HUES48 (cell line): ENCODE results near the gene PLEKHA7.

ENCODE experiments used
- H3K27ac ChIP-seq: one replicate; pipeline ENCODE4 v1.7.0; 2013; ENCODE audit warnings: low read depth, low read length, inconsistent platforms
- H3K27me3 ChIP-seq: 2 replicates; pipeline ENCODE4 v1.6.1; 2013; ENCODE audit warnings: mild to moderate bottlenecking, low read length; ENCODE audit not compliant: control insufficient read depth, insufficient read depth
- H3K36me3 ChIP-seq: 2 replicates; pipeline ENCODE4 v1.6.1; 2013; ENCODE audit warnings: low read length; ENCODE audit not compliant: control insufficient read depth, insufficient read depth
- H3K4me1 ChIP-seq: 2 replicates; pipeline ENCODE4 v1.6.1; 2013; ENCODE audit warnings: mild to moderate bottlenecking, low read length; ENCODE audit not compliant: control insufficient read depth, insufficient read depth
- H3K4me3 ChIP-seq: 2 replicates; pipeline ENCODE4 v1.5.1; 2013; ENCODE audit warnings: mild to moderate bottlenecking, low read depth, low read length
- H3K9ac ChIP-seq: 2 replicates; pipeline ENCODE4 v1.6.1; 2013; ENCODE audit warnings: mild to moderate bottlenecking, low read depth, low read length, moderate library complexity
- H3K9me3 ChIP-seq: 2 replicates; pipeline ENCODE4 v1.6.1; 2013; ENCODE audit warnings: low read length; ENCODE audit not compliant: control insufficient read depth, insufficient read depth

PLEKHA7 gene

DNA sequence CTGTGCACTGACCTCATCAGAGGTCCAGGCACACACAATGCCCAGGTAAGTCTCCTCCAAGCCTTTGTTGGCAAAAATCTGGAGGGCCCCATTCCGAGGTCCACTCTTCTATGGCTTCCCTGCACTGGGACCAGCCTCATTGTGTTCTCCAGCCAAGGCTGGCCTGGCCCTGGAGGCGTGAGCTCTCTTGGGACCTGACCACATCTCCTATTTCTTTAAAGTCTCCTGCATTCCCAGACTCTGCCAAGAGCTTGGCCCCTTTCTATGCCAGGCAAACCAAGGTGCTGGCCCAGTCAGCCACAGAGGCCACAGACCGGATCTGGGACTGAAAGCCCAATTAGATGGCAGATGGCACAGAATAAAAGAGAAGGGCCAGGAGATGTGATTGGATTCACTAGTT, 220.7 kb downstream of the PLEKHA7 start:
- no peak overlapping the region for H3K4me3 ChIP-seq
- peaks cover 39% of the 10 kb centered on the region for H3K36me3 ChIP-seq
- no peaks in the 10 kb centered on the region for H3K4me1 ChIP-seq
- H3K27ac ChIP-seq: no peak overlapping the region
- H3K9me3 ChIP-seq: no peaks in the 10 kb centered on the region
- H3K27me3 ChIP-seq: no peaks in the 10 kb centered on the region
- H3K9ac ChIP-seq: no peak overlapping the region

DNA sequence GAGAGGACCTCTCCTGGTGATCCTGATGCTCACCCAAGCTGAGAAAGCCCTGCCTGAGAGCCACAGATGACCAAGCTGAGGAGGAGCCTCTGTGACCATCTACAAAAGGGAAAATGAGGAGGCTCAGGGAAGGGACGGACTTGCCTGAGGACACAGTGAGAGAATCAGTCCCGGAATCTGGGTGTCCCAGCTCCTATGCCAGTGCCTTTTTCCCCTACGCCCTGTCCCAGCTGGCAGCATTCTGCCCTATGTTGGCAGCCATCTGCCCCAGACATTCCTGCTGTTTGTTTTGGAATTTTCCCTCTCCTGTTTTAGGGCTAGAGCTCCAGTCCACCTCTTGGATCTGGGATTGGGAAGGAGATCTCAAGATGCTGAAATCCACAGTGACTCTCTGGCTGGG, 221.2 kb downstream of the PLEKHA7 start:
- no peak overlapping the region for H3K27ac ChIP-seq
- no peak overlapping the region for H3K4me3 ChIP-seq
- no peaks in the 10 kb centered on the region for H3K9me3 ChIP-seq
- H3K27me3 ChIP-seq: no peaks in the 10 kb centered on the region
- no peaks in the 10 kb centered on the region for H3K4me1 ChIP-seq
- peaks cover 38% of the 10 kb centered on the region for H3K36me3 ChIP-seq
- no peak overlapping the region for H3K9ac ChIP-seq

DNA sequence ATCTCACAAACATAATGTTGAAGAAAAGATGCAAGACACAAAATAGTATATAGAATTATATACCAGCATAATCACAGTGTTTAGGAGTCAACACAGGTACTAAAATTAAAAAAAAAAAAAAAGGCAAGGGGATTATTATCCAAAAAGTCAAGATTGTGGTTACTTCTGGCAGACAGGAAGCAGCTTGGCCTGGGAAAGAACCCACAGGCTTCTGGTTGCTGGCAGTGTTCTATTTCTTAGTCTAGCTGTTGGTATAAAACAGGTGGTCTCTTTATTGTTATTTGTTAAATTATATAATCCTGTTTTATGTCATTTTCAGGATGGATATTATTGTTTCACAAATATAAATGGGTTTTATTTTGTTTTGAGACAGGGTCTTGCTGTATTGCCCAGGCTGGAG, 221.8 kb downstream of the PLEKHA7 start:
- no peak overlapping the region for H3K9ac ChIP-seq
- H3K4me3 ChIP-seq: no peak overlapping the region
- H3K9me3 ChIP-seq: no peaks in the 10 kb centered on the region
- peaks cover 36% of the 10 kb centered on the region for H3K36me3 ChIP-seq
- no peaks in the 10 kb centered on the region for H3K4me1 ChIP-seq
- no peak overlapping the region for H3K27ac ChIP-seq
- H3K27me3 ChIP-seq: no peaks in the 10 kb centered on the region

- Histone ChIP-seq H3K4me3 (no peak overlapping the region), H3K4me1 (no peaks in the 10 kb centered on the region), H3K9ac (no peak overlapping the region), H3K36me3 (peaks cover 36% of the 10 kb centered on the region), H3K9me3 (no peaks in the 10 kb centered on the region), H3K27me3 (no peaks in the 10 kb centered on the region), H3K27ac (no peak overlapping the region)
Measured at GRCh38 chr11:16791191-16791961, 222.8 kb downstream of the PLEKHA7 start.

DNA sequence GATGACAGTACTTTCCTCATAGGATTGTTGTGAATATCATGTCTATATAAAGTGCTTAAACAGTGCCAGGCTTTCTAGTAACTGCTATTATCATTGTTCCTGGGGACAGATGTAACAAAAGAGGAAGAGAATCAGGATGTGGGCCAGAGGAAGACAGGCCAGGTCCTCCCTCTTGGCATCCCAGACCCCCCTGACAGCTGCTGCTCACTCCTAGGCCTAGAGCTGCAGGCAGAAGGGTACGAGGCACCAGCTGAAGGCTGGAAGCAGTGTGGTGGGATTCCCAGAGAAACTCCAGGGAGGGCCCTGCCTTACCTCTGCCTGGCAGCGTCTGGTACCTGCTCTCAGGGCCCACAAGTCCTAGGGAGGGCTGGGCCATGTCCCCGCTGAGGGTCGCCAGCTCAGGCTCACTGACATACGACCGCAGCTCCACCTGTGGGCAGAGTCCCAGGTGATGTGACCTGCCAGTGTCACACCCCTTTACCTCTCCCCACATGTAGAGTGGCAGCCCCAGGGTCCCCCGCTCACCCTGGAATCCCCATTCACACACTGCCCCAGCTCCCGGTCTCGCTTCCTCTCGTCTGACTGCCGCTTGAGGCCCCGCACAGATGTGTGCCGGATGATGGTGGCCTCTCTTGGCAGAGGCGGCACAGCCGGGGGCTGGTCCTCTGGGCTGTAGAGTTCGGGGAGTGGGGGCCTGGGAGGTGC, 223.6 kb downstream of the PLEKHA7 start:
- H3K9me3 ChIP-seq: no peaks in the 10 kb centered on the region
- peaks cover 36% of the 10 kb centered on the region for H3K36me3 ChIP-seq
- H3K4me1 ChIP-seq: no peaks in the 10 kb centered on the region
- no peak overlapping the region for H3K9ac ChIP-seq
- H3K4me3 ChIP-seq: no peak overlapping the region
- no peaks in the 10 kb centered on the region for H3K27me3 ChIP-seq
- no peak overlapping the region for H3K27ac ChIP-seq

DNA sequence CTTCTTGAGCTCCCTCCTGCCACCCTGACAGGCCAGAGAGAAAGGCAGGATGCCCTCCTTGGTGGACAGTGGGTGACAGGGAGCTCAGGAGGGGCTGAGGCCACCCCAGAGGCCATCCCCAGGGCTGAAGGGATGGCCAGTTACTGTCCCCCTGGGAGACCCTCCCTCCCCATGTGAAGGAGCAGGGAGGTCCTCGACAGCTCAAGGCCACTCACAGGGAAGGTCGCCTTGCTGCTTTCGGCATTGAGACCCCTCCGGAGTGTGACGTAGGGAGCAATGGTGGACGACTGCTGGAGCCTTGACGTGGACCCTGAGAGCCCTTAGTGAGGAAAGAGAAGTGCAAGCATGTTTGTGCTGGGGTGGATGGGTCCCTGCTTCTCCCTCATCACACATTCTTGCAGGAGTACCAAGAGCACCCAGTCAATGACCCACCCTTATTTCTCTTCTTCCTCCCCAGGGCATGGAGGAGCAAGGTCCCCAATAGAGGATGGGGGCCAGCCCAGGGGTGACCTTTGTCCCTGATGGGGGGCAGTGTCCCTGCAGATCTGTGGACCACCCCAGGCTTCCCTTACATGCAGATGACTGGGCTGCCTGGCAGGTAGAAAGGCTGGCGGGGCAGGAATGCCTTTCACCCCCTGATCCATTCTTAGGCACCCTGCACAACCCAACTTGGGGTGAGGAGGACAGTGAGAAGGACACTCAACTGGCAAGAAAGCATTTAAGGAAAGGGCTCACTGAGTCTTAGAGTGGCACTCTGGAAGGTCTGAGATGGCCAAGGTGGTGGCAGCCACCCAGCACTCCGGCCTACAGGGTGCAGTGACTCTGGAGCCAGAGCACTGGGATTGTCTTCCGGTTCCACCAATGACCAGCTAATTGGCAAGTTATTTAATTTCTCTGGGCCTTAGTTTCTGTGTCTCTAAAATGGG, 224.4 kb downstream of the PLEKHA7 start:
- Histone ChIP-seq H3K27ac (no peak overlapping the region), H3K36me3 (peaks cover 36% of the 10 kb centered on the region), H3K9me3 (no peaks in the 10 kb centered on the region), H3K27me3 (no peaks in the 10 kb centered on the region), H3K9ac (no peak overlapping the region), H3K4me3 (no peak overlapping the region), H3K4me1 (no peaks in the 10 kb centered on the region)

DNA sequence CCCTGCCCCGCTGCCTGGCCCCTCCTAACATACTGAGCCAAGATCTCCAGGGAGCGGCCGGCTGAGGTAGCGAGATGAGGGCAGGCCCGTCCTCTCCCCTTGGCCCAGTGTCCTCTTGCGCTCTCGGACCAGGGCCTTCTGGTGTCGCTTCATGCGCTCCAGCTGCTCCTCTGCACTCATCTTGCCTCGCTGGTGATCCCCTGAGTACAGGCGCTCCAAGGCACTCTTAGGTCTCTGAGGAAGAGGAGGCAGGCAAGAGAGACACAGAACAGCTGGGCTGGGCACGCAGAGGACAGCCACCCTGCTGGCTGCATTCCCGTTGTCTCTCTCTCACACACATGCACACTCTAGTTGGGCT, 225.2 kb downstream of the PLEKHA7 start:
- H3K4me1 ChIP-seq: no peaks in the 10 kb centered on the region
- H3K9me3 ChIP-seq: no peaks in the 10 kb centered on the region
- H3K4me3 ChIP-seq: no peak overlapping the region
- H3K27me3 ChIP-seq: no peaks in the 10 kb centered on the region
- H3K27ac ChIP-seq: no peak overlapping the region
- H3K36me3 ChIP-seq: peaks cover 32% of the 10 kb centered on the region
- no peak overlapping the region for H3K9ac ChIP-seq

- H3K36me3 ChIP-seq: peaks cover 27% of the 10 kb centered on the region
- no peak overlapping the region for H3K27ac ChIP-seq
- H3K27me3 ChIP-seq: no peaks in the 10 kb centered on the region
- H3K9me3 ChIP-seq: no peaks in the 10 kb centered on the region
- H3K4me3 ChIP-seq: no peak overlapping the region
- H3K9ac ChIP-seq: no peak overlapping the region
- H3K4me1 ChIP-seq: no peaks in the 10 kb centered on the region
Measured at GRCh38 chr11:16788141-16789062, 225.8 kb downstream of the PLEKHA7 start.

DNA sequence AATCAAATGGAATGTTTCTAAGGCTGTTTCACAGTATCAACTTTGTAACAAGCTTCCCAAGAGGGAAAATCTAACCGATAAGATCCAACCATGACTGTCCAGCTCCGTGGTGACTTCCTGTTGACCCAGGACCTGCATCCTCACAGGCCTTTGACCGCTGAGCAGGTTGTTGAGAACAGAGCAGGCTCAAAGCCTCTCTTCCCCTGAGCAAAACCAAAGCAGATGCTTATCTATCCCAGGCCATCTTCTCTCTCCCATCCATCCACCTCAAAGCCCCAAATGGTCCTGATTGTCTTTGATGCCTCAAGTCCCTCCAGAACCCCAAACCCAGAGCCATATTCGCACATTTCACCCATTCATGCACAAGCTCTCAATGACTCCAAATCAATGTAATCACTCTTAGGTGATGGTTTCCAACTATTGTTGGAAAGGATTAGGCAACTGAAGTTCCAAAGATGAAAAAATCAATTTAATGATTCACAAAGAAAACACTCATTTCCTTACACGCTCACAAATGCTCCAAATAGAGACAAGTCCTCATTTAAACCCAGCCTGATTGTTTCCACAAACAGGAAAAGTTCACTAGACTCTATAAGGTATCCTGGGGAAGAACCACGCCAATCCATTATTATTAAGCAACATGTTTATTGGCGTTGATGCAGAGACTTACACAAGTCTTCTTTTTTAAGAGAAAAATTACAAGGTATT, 227.0 kb downstream of the PLEKHA7 start:
- peaks cover 30% of the 10 kb centered on the region for H3K36me3 ChIP-seq
- H3K9me3 ChIP-seq: no peaks in the 10 kb centered on the region
- no peaks in the 10 kb centered on the region for H3K4me1 ChIP-seq
- H3K27ac ChIP-seq: no peak overlapping the region
- H3K4me3 ChIP-seq: no peak overlapping the region
- H3K9ac ChIP-seq: no peak overlapping the region
- H3K27me3 ChIP-seq: no peaks in the 10 kb centered on the region

- Histone ChIP-seq H3K9me3 (no peaks in the 10 kb centered on the region), H3K27ac (no peak overlapping the region), H3K27me3 (no peaks in the 10 kb centered on the region), H3K9ac (no peak overlapping the region), H3K36me3 (peaks cover 20% of the 10 kb centered on the region; the same call in 1 of the 2 replicates), H3K4me1 (no peaks in the 10 kb centered on the region), H3K4me3 (no peak overlapping the region)
Measured at GRCh38 chr11:16786131-16786530, 228.1 kb downstream of the PLEKHA7 start.
